Nephron progenitor cell (in vitro differentiated cells): ENCODE measurements around the gene BCLAF1.

ENCODE experiments used
- DNase-seq: peaks from one replicate; pipeline ENCODE4 v3.0.0; 2021
- H3K27ac Mint-ChIP-seq: 2 replicates; pipeline ENCODE4 v1.8.0; 2021; ENCODE audit warnings: mild to moderate bottlenecking, moderate library complexity, mixed read lengths
- H3K27me3 Mint-ChIP-seq: 2 replicates; pipeline ENCODE4 v1.8.0; 2021; ENCODE audit warnings: mild to moderate bottlenecking, low read depth, mixed read lengths; ENCODE audit not compliant: poor library complexity
- H3K36me3 Mint-ChIP-seq: 2 replicates; pipeline ENCODE4 v1.8.0; 2021; ENCODE audit warnings: low read depth, mixed read lengths
- H3K4me1 Mint-ChIP-seq: 2 replicates; pipeline ENCODE4 v1.8.0; 2021; ENCODE audit warnings: mixed read lengths
- H3K4me3 Mint-ChIP-seq: 2 replicates; pipeline ENCODE4 v1.8.0; 2021; ENCODE audit warnings: mild to moderate bottlenecking, moderate library complexity, mixed read lengths
- H3K9me3 Mint-ChIP-seq: 2 replicates; pipeline ENCODE4 v1.8.0; 2021; ENCODE audit warnings: mild to moderate bottlenecking, moderate library complexity, mixed read lengths
- TF ChIP-seq, protein P1 (sequence below): fragments of 200-600 bp; sonication (generic); IDR thresholded peaks from 2 replicates; pipeline ENCODE4 v1.5.0; 2021; ENCODE audit warnings: antibody characterized with exemption

Gene BCLAF1

DNA sequence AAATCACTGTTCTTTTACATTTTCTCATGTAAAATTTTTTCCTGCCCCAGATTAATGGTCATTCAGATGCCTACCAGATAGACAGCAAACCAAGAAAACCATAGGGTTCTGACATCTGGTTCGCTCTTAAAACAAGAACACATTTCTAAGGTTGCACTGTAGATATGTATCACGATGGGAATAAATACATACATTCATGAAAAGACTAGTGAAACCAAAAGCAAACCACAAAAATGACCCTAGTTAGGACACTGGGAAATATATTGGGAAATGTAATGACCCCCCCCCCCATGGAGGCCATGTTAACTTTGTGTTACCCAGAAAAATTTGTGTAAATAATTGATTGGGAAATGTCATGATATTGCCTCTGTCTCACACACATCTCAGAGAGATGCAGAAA, 77.0 kb downstream of the BCLAF1 start:
- no peak overlapping the region for H3K27ac Mint-ChIP-seq
- peaks cover 9% of the 10 kb centered on the region for H3K27me3 Mint-ChIP-seq
- DNase-seq = no peak
- no peak overlapping the region for H3K4me3 Mint-ChIP-seq
- no peaks in the 10 kb centered on the region for H3K9me3 Mint-ChIP-seq
- H3K36me3 Mint-ChIP-seq = no peaks in the 10 kb centered on the region
- TF ChIP-seq, protein P1, sequence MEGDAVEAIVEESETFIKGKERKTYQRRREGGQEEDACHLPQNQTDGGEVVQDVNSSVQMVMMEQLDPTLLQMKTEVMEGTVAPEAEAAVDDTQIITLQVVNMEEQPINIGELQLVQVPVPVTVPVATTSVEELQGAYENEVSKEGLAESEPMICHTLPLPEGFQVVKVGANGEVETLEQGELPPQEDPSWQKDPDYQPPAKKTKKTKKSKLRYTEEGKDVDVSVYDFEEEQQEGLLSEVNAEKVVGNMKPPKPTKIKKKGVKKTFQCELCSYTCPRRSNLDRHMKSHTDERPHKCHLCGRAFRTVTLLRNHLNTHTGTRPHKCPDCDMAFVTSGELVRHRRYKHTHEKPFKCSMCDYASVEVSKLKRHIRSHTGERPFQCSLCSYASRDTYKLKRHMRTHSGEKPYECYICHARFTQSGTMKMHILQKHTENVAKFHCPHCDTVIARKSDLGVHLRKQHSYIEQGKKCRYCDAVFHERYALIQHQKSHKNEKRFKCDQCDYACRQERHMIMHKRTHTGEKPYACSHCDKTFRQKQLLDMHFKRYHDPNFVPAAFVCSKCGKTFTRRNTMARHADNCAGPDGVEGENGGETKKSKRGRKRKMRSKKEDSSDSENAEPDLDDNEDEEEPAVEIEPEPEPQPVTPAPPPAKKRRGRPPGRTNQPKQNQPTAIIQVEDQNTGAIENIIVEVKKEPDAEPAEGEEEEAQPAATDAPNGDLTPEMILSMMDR = no peak
- H3K4me1 Mint-ChIP-seq = no peaks in the 10 kb centered on the region

DNA sequence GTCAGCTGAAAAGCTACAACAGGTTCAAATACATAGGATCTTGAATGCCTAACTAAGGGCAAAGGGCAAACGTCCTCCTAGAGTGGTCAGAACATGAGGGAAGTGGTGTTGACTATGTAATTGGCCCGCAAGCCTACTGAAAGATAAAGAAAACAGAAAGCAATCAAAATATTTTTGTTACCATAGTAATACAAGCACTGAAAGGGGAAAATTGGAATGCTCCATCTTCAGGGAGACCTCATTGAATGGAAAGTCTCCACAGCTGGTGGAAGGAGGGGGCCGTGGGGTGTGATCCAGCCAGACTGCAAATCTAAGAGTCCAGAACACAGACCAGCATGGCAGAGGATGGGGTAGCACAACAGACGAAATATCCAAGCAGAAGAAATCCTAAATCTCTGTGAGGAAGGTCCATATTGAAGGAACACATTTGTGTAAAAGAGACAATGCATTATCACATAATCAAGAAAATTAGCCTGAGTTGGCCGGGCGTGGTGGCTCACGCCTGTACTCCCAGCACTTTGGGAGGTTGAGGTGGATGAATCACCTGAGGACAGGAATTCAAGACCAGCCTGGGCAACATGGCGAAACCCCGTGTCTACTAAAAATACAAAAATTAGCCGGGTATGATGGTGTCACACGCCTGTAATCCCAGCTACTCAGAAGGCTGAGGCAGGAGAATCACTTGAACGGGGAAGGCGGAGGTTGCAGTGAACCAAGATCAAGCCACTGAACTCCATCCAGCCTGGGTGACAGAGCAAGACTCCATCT, 79.1 kb downstream of the BCLAF1 start:
- DNase-seq = no peak
- TF ChIP-seq, protein P1 = no peak
- Mint-ChIP-seq H3K9me3 (no peaks in the 10 kb centered on the region), H3K36me3 (no peaks in the 10 kb centered on the region), H3K27ac (no peak overlapping the region), H3K27me3 (peaks cover 6% of the 10 kb centered on the region), H3K4me1 (no peaks in the 10 kb centered on the region), H3K4me3 (no peak overlapping the region)

- Mint-ChIP-seq H3K27me3 (peaks cover 4% of the 10 kb centered on the region), H3K36me3 (no peaks in the 10 kb centered on the region), H3K27ac (no peak overlapping the region), H3K4me3 (no peak overlapping the region), H3K4me1 (no peaks in the 10 kb centered on the region), H3K9me3 (no peaks in the 10 kb centered on the region)
- no peak for DNase-seq
- TF ChIP-seq, protein P1 = no peak
Observed at GRCh38 chr6:136209496-136209895, 80.2 kb downstream of the BCLAF1 start.

DNA sequence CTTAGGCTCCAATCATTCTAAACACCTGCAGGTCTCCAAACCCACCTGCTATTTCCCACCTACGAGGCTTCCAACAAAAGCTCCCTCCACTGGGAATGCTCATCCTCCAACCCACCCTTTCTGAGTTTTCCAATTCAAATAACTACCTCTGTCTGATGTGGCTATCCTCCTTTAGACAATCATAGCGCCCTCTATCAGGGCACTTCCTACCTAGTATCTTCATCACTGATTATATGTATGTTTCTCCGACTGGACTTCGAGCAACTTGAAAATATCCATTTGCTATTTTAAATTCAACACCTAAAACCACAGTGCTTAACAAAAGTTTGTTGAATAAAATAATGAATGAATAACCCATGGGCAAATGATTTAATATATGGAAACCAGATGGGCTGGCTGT, 80.9 kb downstream of the BCLAF1 start:
- H3K9me3 Mint-ChIP-seq = no peaks in the 10 kb centered on the region
- no peaks in the 10 kb centered on the region for H3K36me3 Mint-ChIP-seq
- peaks cover 4% of the 10 kb centered on the region for H3K27me3 Mint-ChIP-seq
- no peak overlapping the region for H3K27ac Mint-ChIP-seq
- TF ChIP-seq, protein P1 = no peak
- no peak for DNase-seq
- H3K4me1 Mint-ChIP-seq = no peaks in the 10 kb centered on the region
- H3K4me3 Mint-ChIP-seq = no peak overlapping the region
